NCI-H2196 (cell line): ENCODE data around the gene WDR45.

ENCODE experiments used
- DNase-seq: peaks from one replicate; lab custom pipeline; 2025; ENCODE audit not compliant: unreplicated experiment; lab: John Stamatoyannopoulos, UW

WDR45 gene

DNA sequence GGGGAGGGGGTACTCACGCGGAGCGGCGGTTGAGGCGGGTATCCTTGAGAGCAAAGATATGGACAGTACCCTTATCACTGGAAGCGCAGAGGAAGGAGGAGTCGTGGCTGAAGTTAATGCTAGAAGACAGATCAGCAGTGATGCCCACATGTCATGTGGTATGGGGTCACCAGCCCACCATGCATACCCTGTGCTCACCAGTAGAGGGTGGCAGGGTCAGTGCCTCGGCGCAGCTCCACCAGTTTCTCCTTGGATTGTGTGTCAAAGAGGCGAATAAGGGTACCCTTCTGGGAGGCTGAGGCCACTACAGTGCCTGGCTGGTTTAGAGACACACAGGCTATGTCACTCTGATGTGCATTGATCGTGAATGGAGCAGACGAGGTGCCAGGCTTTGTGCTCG is 4.3 kb downstream of the WDR45 start:
- no peak for DNase-seq

DNA sequence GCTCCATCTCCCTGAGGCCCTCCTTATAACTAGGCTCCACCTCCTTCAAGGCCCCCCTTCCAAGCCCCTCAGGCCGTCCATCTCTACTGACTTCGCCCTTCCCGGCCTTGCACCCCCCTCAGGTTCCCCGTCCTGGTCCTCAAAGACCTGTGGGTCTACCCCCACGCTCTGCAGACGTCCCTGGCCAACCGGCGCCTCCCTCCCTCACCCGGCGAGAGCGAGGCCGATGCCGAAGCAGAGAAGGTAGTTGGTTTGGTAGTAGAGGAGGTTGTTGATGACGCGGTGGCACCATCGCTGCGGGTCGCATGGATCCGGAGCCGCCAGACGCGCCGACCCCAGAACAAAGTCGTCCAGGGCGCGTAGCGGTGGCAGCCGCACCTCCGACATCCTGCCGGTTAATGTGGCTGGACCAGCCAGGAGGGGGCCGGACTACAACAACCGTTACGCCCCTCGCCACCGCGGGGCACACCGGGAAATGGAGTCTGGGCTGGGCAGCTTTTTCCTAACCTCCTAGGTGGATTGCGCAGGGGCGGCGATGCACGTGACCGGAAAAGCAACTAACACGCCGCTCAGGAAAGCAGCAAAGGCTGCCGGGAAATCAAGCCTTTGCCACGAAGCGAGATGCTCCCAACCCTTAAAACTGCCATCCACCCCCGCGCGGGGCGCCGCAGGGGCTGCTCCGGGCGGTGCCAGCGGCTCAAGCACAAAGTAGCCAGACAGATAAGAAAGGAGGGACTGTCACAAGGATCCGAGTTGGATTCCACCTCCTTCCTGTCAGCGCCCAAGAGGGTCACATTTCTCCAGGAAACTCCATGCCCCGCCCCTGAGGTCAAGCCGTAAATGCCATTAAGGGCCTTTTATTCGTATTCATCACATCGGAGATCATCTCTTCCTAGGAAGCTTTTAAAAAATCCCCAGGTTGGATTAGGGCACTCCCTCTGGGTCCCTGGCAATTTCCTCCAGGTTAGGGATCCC is 5.8 kb downstream of the WDR45 start, which contains the start of gene PRAF2:
TSS of gene PRAF2 (minus strand) at position 402 of the 975 bp plus-strand sequence. CDS start at position 387, 15 bp downstream.
- peak; percentile 87 for DNase-seq

DNA sequence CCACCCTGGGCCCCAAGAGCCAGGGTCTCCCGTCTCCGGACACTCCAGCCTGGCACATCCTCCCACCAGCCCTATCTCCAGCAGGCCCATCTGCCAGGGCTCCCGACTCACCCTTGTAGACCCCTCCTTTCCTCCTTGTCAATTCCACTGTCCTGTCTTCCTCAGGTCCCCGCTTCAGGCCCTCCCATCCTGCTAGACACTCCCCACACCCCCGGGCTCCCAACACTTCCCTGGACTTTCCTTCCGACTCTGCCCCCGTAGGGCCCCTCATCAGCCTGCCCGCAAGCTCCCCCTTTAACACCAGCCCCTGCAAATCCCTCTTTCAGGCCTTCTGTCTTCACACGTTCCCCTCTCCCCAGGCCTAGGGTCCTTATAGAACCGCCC is 7.0 kb downstream of the WDR45 start:
- DNase-seq = no peak

DNA sequence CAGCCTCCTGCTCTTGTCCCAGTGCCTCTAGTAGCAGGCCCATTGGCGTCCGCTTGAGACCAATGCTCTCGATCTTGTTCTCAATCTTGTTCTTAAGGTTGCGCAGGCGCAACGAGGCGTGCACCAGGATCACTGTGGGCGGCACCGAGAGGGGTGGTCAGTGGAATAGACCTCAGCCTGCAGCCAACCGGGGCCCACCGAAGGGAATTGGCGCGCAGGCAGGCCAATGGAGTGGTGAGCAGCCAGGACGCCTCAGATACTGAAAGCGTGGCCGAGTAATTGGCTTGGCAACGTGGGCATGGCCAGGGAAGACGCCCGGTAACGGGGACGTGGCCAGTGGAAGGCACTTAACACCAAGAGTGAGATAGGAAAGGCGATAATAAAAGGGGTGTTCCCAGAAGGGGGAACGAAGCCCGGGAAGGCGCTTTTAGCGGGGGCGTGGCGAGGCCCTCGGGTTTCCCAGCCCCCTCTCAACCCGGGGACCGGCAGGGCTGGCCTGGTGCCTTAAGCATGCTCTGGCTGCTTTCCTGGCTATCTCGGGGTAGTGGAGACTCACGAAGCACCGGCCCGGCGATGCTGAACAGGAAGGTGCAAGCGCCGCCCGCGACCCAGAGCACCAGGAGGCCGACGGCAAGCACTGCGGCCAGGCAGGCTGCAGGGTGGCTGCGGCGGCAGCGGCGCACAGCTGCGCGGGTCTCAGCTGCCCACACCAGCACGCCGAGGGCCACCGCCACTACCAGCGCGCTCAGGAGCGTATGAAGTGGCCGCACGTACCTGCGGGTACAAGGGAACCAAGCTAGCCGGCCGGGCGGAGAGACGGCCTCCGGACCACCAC is 7.6 kb downstream of the WDR45 start:
- no peak for DNase-seq

DNA sequence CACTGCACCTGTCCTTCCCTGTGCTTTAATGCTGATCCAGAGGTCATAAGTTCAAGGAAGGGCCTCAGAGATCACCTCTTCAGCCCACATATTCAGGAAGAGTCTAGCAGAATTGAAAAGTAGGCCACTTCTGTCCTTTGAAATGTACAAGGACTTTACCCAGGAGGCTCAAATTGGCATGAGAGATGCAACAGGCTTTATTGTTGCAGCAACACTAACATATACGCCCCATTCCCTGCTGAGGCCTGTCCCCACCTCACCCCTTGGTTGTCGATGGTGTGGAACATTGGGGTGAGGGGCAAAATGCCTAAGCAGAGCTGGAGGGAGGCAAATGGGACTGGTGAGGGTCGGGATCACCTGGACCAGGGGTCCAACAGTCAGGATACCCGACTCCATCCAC is 8.7 kb downstream of the WDR45 start:
- DNase-seq = no peak

DNA sequence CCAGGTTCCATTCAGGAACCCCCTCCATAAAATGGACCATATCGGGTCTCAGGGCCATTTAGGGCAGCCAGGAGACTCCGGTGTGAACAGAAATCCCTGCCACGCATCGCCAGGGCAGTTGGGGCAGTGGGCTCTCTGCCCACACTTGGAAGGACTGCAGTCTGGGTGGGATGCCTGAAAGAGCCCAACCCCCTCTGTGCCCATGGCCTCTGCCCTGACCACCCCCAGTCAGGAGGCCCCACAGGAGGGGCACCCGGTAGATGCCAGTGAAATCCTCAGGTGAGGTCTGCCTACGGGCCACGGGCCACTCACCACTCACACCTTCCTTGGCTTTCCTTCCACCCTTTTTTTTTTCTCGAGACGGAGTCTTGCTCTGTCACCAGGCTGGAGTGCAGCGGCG is 10.6 kb downstream of the WDR45 start:
- DNase-seq = no peak

DNA sequence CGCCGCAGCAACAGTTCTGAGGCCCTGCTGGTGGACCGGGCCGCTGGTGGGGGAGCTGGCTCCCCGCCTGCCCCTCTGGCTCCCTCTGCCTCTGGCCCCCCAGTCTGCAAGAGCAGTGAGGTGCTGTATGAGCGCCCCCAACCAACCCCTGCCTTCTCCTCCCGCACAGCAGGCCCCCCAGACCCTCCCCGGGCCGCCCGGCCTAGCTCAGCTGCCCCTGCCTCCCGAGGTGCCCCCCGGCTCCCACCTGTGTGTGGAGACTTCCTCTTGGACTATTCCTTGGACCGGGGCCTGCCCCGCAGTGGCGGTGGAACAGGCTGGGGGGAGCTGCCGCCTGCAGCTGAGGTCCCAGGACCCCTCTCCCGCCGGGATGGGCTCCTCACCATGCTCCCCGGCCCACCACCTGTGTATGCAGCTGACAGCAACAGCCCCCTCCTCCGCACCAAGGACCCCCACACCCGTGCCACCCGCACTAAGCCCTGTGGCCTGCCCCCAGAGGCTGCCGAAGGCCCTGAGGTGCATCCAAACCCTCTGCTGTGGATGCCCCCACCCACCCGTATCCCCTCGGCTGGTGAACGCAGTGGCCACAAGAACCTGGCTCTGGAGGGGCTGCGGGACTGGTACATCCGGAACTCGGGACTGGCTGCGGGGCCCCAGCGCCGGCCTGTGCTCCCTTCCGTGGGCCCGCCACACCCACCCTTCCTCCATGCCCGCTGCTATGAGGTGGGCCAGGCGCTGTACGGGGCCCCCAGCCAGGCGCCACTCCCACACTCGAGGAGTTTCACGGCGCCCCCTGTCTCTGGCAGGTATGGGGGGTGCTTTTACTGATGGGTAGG is 12.2 kb downstream of the WDR45 start:
- no peak for DNase-seq

DNA sequence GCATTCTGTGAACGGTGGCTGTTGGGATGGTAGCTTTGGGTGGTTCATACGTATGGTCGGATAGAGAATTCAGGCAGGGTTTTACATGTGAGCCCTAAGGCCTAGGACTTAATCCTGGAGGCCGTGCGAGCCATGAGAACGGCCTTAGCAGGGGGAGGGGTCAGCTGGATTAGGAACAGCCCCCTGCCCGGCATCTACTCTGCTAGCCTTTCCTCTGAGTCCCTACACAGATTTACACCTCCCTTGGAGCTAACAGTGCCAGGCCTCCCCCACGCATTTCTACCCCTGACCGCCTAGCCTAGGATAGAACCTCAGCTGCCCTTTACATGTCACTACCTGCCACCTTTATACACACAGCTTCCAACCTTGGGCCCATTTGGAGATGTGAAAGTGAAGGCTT is 13.0 kb downstream of the WDR45 start:
- no peak for DNase-seq

DNA sequence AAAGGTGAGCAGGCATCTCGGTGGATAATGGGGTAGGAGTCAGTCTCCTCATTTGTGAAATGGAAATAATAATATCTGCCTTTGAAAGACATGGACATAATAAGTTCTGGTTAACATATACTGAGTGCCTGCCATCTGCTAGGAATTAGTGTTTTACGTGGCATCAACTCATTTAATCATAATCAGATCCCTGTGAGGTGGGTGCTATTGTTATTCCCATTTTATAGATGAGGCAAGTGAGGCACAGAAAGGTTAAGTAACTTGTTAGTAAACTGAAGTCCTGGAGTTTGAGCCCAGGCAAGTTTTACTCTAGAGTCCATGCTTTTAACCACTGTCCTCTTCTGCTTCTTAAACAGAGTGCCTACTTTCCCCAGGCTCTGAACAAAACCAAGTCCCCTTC is 13.4 kb downstream of the WDR45 start:
- no peak for DNase-seq

DNA sequence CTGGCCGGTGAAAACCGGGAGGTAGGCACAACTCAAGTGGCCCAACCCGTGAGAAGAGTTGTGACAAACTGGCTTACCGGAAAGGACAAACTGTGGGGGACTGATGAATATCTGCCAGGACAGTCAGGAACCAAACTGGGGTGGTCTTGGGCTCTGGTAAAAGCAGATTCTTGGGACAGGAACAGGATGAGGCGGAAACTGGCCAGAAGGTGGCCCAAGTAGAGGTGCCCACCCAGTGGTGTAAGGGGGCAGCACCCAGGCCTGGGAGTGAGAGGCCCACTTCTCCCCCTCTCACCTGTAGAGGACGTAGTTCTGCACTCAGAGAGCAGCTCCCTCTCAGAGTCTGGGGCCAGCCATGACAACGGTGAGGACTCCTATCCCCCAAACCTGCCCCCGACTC is 15.0 kb downstream of the WDR45 start:
- no peak for DNase-seq

DNA sequence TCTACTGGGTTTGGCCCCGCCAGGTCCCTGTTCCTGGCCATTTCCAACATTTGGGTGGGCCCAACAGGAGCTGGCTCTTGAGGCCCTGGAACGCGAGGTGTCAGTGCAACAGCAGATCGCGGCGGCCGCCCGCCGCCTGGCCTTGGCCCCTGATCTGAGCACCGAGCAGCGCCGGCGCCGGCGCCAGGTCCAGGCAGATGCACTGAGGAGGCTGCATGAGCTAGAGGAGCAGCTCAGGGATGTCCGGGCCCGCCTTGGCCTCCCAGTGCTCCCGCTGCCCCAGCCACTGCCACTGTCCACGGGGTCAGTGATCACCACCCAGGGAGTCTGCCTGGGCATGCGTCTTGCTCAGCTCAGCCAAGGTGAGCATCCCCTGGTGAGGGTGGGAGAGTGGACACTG is 15.4 kb downstream of the WDR45 start:
- no peak for DNase-seq

DNA sequence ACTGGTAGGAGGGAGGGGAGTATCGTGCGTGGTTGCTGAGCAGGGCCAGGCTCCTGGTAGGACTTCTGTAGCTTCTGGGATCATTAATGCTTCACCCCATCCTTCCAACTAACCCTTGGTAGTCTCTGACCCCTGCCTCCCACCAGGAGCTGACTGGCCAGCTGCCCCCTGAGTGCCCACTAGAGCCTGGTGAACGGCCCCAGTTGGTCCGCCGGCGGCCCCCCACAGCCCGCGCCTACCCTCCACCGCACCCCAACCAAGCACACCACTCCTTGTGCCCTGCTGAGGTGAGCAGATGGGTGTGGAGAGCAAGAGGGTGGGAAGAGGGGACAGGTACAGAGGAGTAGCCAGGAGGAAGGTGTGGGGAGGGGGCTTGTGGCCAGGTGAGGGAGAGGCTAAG is 16.0 kb downstream of the WDR45 start:
- DNase-seq = no peak

DNA sequence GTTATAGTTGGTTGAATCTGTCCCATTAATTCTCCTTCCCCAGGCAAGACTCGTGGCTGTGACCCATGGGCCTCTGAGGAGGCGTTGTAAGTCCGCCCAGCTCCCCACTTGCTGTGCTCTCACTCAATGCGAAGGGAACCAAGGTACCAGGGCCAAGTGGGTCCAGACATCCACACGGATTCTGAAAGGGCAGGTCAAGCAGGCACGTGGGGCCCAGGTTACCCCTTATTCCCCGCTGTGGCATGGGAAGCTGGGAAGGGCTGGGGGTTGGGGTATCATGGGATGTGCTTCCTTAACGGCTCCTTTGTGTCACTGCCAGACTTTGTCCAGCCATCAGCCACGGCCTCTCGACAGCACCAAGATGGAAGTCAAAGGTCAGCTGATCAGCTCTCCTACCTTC is 17.8 kb downstream of the WDR45 start:
- DNase-seq = no peak

DNA sequence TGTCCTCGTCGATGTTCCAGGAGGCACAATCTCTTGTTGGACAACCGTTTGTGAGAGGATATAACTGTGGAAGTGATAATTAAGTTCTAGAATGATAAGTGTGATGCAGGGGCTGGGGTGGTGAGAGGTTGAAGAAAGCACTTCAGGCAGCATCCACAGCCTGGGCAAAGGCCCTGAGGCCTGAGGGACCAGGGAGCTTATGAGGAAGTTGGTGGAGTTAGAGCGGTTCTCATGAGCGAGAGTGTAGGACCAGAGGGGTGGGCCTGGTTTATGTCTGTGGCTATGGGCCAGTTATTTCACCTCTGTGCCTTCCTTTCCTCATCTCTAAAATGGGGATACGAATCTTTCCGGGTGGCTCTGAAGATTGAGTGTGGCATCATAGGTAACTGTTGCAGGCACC is 18.2 kb downstream of the WDR45 start:
- DNase-seq = no peak

DNA sequence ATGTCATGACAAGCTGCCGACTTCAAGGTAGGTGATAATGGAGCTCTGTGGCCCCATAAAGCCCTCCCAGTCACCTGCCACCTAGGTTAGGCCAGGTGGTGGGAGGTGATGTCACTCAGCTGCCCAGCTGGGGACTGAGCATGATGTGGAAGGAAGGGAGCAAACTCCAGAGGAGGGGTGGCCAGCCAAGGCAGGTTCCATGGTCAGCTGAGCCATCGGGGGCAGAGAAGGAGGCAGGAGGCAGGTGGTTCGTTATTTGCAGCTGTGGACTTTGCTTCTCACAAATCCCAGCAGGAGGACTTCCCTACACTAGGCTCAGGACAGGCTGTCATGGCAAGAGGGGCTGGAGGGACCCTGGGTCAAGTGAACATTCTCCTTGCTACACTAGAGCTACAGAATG is 18.8 kb downstream of the WDR45 start:
- no peak for DNase-seq

DNA sequence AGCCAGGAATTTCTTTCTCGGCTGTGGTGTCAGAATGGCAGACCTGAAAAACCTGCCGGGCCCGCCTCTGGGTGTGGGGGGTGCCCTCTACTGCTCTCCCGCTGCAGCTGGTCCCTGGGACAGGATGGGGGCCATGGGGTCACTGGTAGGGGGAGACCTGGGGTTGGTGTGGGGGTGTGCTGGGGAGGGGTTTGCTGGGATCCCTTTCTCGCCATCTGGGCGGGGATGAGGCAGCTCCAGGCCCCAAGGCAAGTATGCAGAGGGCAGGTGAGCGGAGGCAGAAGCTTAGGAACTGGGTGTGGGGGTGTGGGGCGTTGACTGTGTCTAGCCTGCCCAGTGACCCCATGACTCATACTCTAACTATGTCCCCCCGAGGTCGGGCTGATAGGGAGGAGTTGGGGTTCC is 20.0 kb downstream of the WDR45 start:
- DNase-seq = no peak

DNA sequence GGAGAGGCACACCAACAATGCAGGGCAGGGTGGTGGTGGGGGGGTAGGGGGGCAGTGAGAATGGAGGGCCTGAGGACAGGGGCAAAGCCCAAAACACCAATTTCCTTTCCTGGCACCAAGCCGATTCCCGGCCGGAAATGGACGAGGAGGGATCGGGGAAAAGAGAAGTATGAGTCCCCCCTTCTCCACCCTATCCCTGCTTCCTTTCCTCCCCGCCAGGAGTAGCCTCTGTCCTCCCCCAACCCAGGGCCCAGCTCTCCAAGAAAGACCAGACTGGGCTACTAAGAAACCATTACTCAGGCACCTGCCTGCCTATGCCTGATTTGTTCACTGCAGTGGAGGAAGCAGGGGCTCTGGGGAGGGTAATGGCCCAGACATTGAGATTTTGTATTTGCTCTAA is 20.5 kb downstream of the WDR45 start:
- DNase-seq = no peak

DNA sequence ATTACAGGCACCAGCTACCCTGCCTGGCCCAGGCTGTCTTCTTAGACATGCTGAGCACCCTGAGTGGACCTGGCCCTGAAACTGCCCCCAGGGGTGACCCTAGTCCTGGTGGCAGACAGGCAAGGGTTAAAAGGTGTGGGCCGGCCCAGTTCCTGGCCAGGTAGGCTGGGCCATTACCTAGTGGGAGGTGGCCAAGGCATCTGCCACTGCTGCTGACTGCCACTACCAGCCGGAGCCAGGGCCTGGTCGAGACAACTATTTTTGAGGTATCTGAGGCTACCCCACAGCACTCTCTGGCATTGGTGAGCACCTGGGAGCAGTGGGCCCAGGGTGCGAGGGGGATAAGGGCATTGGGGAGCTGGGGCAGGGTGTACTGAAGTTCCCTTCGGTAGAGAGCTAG is 20.9 kb downstream of the WDR45 start, which contains the start of gene CCDC120:
TSS of gene CCDC120 (plus strand) at position 206 of the 400 bp plus-strand sequence. CDS start 3,043 bp downstream, outside the sequence.
- DNase-seq = peak; percentile 24

DNA sequence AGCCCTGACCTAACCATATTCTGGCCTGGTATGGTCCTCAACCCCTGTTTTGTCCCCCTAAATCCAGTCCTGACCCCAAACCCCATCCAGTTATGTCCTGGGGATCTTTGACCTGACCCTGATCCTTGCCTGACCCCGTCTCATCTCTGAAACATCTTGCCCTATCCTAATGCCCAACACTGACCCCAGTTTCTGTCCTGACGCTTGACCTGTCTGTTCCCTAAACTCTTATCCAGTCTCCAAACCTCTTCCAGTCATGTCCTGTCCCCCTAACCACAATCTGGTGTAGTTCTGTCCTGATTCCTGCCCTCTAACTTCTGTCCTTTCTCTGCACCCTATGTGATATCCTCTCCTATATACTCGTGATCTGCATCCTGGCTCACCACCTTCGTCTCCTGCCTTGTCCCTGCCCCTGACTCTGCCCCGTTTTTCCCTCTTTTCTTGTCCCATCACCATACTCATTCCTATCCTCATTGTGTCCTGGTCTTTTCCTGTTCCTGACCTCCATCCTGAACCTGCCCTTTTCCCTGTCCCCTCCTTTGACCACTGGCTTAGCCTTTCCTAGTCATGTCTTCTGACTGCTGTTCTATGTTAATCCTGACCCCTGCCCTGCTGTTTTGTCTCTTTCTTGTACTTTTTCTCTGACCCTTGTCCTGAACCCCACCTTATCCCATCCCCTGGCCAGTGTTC is 25.5 kb downstream of the WDR45 start:
- no peak for DNase-seq
